ENCODE data around the gene CAPNS2. TPM values are rescaled to one million over a fixed set of nuclear protein-coding genes. Genes with fewer than 3 reads are reported as not detected.
A peak's percentile ranks its signal among the peaks of the same experiment; 100 is the strongest.

CAPNS2 gene
- total and polyA plus RNA-seq, 12 donors, result 0.13 to 1.3 (median 0.33) TPM; not detected in 3

DNA sequence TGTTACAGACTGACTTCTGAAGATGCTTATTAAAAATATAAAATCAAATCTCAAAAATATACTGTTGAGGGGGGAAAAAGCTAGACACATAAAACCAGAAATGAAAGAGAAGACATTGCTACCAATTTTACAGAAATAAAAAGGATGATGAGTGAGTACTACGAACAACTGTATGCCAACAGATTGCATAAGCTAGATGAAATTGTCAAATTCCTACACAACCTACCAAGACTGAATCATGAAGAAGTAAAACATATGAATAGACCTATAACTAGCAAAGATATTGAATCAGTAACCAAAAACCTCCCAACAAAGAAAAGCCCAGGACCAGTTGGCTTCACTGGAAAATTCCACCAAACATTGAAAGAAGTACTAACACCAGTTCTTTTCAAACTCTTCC lies 3.5 kb upstream of the CAPNS2 start:
- Histone ChIP-seq H3K9me3 (replicated peaks in 1 of 3) (no peaks in the 10 kb centered on the region), H3K27ac (no peak overlapping the region), H3K4me3 (no peak overlapping the region), H3K4me1 (replicated peaks in 1 of 2) (peaks cover 0 to 13% of the 10 kb centered on the region in 2 donors), H3K27me3 (no peaks in the 10 kb centered on the region), H3K36me3 (replicated peaks in 1 of 2) (no peaks in the 10 kb centered on the region)
- 88 to 95% (median 92%) methylated on average over 1 of the region's 1 CpG for WGBS, 4 donors
- TF ChIP-seq POLR2A (IDR thresholded peaks at IDR 0.05), result no peak
- TF ChIP-seq, protein P1, sequence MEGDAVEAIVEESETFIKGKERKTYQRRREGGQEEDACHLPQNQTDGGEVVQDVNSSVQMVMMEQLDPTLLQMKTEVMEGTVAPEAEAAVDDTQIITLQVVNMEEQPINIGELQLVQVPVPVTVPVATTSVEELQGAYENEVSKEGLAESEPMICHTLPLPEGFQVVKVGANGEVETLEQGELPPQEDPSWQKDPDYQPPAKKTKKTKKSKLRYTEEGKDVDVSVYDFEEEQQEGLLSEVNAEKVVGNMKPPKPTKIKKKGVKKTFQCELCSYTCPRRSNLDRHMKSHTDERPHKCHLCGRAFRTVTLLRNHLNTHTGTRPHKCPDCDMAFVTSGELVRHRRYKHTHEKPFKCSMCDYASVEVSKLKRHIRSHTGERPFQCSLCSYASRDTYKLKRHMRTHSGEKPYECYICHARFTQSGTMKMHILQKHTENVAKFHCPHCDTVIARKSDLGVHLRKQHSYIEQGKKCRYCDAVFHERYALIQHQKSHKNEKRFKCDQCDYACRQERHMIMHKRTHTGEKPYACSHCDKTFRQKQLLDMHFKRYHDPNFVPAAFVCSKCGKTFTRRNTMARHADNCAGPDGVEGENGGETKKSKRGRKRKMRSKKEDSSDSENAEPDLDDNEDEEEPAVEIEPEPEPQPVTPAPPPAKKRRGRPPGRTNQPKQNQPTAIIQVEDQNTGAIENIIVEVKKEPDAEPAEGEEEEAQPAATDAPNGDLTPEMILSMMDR (IDR thresholded peaks at IDR 0.05), result no peak
- DNase-seq, result no peak
- intact Hi-C loops (cut with DNase I), result no loop called here

DNA sequence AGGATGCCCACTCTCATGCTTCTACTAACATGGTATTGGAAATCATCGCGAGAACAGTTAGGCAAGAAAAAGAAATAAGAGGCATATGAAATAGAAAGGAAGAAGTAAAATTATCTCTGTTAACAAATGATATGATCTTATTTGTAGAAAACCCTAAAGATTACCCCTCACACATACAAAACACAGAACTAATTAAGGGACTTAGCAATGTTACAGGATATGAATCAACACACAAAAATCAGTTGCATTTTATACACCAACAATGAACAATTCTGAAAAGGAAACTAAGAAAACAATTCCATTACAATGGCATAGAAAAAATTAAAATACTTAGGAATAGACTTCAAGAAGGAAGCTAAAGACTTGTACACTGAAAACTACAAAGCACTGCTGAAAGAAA lies 2.7 kb upstream of the CAPNS2 start:
- H3K27me3 ChIP-seq, result no peaks in the 10 kb centered on the region
- H3K4me1 ChIP-seq (replicated peaks in 1 of 2), result peaks cover 0 to 19% of the 10 kb centered on the region in 2 donors
- no peak for DNase-seq
- no peak overlapping the region for H3K27ac ChIP-seq
- H3K36me3 ChIP-seq (replicated peaks in 1 of 2), result no peaks in the 10 kb centered on the region
- intact Hi-C loops (cut with DNase I), result no loop called here
- H3K9me3 ChIP-seq (replicated peaks in 1 of 3), result no peaks in the 10 kb centered on the region
- WGBS, 4 donors, result 89 to 98% (median 95%) methylated on average over 2 of the region's 2 CpGs
- no peak for TF ChIP-seq POLR2A (IDR thresholded peaks at IDR 0.05)
- TF ChIP-seq, protein P1 (IDR thresholded peaks at IDR 0.05), result no peak
- H3K4me3 ChIP-seq, result no peak overlapping the region

DNA sequence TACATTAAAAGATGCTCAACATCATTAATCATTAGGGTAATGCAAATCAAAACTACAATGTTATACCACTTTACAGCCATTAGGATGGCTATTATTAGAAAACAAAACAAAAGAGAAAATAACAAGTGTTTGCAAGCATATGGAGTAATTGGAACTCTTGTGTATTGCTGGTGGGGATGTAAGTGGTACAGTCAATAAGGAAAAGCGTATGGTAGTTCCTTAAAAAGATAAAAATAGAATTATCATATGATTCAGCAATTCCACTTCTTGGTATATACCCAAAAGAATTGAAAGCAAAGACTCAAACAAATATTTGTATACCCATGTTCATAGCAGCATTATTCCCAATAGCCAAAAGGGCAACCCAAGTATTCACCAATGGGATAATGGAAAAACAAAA lies 1.4 kb upstream of the CAPNS2 start:
- Histone ChIP-seq H3K9me3 (replicated peaks in 1 of 3) (no peaks in the 10 kb centered on the region), H3K4me3 (no peak overlapping the region), H3K36me3 (replicated peaks in 1 of 2) (no peaks in the 10 kb centered on the region), H3K27ac (no peak overlapping the region), H3K27me3 (no peaks in the 10 kb centered on the region), H3K4me1 (replicated peaks in 1 of 2) (peaks cover 0 to 13% of the 10 kb centered on the region in 2 donors)
- WGBS, 4 donors, result 75 to 86% (median 82%) methylated on average over 1 of the region's 1 CpG
- no peak for TF ChIP-seq POLR2A (IDR thresholded peaks at IDR 0.05)
- TF ChIP-seq, protein P1 (IDR thresholded peaks at IDR 0.05), result no peak
- no peak for DNase-seq
- intact Hi-C loops (cut with DNase I), result no loop called here

DNA sequence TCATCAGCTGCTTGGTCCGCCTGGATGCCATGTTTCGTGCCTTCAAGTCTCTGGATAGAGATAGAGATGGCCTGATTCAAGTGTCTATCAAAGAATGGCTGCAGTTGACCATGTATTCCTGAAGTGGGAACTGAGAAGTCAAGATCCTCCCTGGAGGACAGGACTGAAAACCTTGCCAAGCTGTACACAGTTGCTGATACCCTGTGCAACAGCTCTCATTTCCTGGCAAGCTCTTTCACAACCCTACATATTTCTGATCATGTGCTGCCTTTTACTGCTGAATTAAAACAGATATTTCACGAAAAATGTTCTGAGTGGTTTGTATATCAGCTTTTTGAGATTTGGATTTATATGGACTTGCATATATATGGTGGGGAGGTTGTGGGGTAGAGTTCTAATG lies 898 bp downstream of the CAPNS2 start:
- no peak for TF ChIP-seq POLR2A (IDR thresholded peaks at IDR 0.05)
- TF ChIP-seq, protein P1 (IDR thresholded peaks at IDR 0.05), result no peak
- no peaks in the 10 kb centered on the region for H3K36me3 ChIP-seq (replicated peaks in 1 of 2)
- intact Hi-C loops (cut with DNase I), result no loop called here
- no peak overlapping the region for H3K4me3 ChIP-seq
- no peaks in the 10 kb centered on the region for H3K9me3 ChIP-seq (replicated peaks in 1 of 3)
- DNase-seq, result peak in 3 of 7 donors; percentile 19 to 50 (median 34)
- peak overlapping the region in 1 of 5 donors; percentile 9 for H3K27ac ChIP-seq
- peaks cover 0 to 13% of the 10 kb centered on the region in 2 donors for H3K4me1 ChIP-seq (replicated peaks in 1 of 2)
- no peaks in the 10 kb centered on the region for H3K27me3 ChIP-seq
- WGBS, 4 donors, result 81 to 88% (median 83%) methylated on average over 3 of the region's 3 CpGs

Data from adrenal gland (tissue), 12 donors.